Esophagus mucosa (tissue), 1 donor: Measurements from ENCODE around the gene PRR23E. TPM values are rescaled to one million over a fixed set of nuclear protein-coding genes. Genes with fewer than 3 reads are reported as not detected.
A peak's percentile ranks its signal among the peaks of the same experiment; 100 is the strongest.

Experiments
- ATAC-seq: fragments of 200-7000 bp; cut with Tn5 transposase; one replicate; pipeline ENCODE4 v1.9.1; 2020
- total RNA-seq: library from RNA; stranded (reverse); gene quantifications from one replicate; pipeline ENCODE4 v1.2.4, GENCODE V29; 2023
- donor health status: DM: yes; HTN: yes; CAD: no.

The PRR23E gene
- not detected for total RNA-seq

- ATAC-seq, result no peak
Measured at GRCh38 chr3:127192576-127193232, at the start of gene PRR23E. TSS of gene PRR23E (plus strand) at chr3:127193131. CDS start at chr3:127196686, 3,555 bp downstream.

DNA sequence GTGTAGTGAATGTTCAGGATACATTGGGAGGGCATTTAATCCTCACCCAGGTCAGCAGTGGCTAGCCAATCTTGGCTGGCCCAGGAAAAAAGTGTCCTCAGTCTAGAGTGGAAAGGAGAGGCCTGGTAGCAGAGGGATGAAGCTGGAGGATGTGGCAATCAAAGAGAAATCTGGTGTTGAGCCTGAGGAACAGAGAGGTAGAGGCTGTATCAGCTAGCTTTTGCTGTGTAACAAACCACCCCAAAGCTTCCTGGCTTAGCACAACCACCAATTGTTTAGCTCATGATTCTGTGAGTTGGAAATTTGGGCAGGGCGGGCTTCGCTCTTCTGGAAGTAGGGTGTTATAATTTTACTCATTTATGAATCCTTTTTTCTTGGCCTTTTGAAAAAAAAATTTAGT is 49.8 kb upstream of the PRR23E start:
- no peak for ATAC-seq

DNA sequence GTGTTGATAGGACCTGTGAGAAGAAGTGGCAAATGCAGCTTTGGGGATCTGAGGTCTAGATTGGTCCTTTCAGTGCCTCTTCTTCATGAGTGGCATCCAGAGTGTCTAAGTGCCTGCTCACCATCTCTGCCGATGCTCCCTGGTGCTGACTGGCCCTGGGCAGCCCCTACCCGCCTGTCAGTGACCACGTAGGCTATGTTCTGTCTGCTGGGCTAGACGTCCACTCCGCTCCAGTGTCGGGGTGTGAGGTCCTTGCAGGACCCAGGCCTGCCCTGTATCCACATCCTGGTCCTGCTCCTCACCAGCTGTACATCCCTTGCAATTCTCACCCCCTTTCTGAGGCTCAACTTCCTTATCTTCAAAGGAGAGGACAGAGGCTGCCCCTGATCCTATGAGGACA is 48.3 kb upstream of the PRR23E start:
- ATAC-seq, result no peak

DNA sequence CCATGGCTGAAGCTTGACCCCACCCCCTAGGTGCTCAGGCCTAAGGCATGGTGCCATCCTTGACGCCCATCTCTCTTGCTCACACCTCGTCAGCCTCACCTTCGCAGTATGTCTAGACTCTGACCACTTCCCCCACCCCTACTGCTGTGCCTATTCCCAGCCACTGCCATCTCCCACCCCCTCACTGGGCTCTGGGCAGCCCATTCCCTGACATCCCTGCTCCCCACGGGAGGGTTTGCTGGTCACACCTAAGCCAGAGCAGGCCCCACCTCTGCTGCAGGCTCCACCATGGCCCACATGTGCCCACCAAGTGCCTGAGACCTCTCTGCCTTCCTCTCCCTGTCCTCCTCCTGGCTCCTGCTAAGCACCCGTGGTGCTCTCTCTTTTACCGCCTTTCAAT is 47.7 kb upstream of the PRR23E start:
- no peak for ATAC-seq

DNA sequence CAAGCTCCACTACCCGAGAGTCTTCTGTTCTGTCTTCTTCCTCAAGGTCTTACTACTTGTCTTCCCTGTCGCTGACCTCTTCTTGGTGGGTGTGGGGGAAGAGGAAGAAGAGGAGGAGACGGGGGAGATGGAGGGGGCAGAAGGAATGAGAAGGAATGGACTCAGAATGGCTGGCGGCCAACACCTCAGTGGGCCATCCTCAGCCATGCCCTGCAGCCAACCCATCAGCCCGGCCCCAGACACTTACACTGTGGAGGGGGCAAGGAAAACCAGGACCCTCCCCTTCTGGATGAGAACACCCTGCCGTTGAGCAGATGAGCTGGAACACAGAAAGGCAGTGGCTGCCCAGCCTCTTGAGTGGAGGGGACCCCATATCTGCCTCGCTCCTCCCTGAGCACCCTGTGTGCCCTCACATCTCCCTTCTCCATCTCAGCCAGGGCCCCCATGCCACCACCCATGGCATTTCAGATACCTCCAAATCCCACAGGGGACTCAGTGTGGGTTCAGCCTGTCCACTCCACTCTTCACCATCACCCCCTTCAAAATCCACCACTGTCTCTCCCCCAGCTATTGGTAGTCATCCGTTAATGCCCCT is 45.5 kb upstream of the PRR23E start:
- no peak for ATAC-seq

- ATAC-seq, result no peak
Measured at GRCh38 chr3:127149621-127150310, 43.2 kb upstream of the PRR23E start.

GRCh38 chr3:127150513-127151250 is 42.2 kb upstream of the PRR23E start:
- peak; percentile 14 for ATAC-seq

- ATAC-seq, result no peak
Measured at GRCh38 chr3:127151251-127151564, 41.7 kb upstream of the PRR23E start.

GRCh38 chr3:127151992-127152650 is 40.8 kb upstream of the PRR23E start:
- ATAC-seq, result no peak

DNA sequence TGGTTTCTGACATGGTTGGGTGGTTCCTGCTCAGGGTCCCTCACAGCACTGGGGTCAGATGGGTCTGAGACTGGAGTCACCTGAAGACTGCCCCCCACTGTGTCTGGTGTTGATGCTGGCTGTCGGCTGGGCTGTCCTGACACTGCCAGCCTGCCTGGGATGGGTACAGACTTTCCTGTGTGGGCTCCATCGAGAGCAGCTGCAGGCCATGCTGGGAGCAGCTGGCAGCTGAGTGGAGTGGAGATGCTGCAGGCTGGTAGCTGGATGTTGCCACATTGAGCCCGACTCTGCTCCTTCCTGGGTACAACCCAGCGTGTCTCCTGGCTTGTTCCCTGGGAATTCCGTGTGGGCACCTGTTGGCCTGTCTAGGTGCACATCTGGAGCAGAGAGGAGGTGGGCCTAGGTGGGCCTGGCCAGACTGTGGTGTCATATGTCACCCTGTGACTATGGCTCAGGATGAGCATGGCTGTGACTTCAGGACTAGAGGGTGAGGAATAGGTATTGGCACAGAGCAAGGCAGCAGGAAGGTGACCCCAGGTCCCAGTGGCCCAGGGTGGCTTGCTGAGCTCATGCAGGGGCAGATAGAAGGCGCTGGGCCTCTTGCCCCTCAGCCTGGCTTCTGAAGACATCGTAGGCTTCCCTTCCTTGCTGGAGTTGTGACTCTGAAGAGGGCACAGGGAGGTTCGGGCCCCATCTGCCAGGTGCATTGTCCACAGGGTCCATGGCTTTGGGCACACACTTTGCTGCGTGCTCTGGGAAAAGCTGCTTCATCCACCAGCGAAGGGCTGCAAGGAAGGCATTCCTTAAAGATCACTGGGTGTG is 40.0 kb upstream of the PRR23E start:
- no peak for ATAC-seq

GRCh38 chr3:127153506-127153815 is 39.5 kb upstream of the PRR23E start:
- no peak for ATAC-seq

DNA sequence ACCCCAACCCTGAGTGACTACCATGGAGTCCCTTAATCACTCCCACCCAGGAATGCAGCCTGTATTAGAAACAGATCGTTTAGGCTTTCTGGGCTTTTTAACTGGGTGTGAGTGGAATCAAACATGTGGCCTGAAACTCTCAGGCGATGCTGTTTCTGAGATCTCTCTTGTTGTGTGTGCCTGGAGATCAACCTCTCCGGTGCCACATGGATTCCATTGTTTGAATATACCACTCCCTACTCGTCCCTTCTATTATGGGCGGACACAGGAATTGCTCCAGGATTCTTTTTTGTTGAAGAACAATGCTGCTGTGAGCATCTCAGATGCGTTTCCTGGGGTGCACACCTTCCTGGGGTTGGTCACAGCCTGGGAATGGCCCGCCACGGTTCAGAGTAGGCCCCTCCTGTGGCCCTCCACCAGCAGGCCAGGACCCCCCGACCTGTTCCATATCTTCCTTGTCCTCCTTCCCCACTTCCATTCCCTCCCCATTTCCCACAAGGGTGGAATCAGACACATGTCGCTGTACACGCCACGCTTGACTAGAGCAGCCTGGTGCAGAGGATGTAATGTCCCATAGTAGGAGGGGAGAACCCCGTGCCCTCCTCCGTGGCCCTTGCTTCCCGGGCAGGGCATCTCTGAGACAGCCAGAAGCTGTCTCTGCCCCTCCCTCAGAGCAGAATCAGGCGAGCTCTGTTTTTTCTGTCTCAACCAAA is 36.4 kb upstream of the PRR23E start:
- ATAC-seq, result no peak

DNA sequence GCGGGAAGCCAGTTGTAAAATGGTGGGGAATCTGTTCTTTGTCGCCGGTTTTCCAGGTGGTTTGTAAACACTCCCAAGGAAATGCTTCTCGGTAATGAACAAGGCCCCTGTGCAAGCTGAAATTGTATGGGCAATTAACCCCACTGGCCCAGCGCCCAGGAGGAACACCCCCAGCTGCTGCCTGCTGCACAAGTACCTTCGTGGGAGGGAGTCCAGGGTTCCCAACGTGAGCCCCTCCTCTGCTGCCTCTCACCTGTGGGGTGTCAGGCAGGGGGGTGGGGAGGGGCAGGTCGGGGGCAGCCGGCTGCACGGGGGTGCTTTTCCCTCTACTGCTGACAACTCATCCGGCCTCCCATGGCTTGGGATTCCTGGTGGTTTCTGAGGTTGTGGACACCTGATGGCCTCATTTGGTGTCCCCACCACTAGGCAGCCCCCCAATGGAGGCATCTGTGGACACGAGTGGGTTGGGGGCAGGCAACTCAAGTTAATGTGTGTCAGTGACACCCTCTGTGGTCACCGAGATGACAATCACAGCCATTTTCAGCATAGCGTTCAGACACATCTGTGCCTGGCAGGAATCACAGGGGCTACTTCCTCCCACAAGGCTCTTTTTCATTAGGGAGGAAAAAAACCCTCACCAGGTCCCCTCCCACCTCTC is 35.6 kb upstream of the PRR23E start:
- no peak for ATAC-seq

GRCh38 chr3:127158614-127159229 is 34.2 kb upstream of the PRR23E start:
- ATAC-seq, result peak; percentile 7

GRCh38 chr3:127159543-127159942 is 33.4 kb upstream of the PRR23E start:
- no peak for ATAC-seq

DNA sequence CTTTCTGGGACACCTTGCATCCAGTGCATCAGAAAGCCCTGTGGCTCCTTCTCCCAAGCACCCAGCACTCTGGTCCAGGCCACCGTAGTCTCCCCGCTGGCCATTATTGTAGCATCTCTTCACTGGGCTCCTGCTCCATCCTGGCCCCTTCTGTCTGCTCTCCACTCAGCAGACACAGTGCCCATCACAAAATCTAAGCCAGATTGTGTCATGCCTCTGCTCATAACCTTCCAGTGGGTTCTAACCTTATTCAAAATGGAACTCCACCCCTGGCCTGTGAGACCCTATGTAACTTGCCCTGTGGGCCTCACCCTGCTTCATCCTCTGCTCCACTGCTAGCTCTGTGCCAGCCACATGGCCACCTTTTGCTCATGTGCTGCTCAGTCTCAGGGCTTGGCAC is 31.7 kb upstream of the PRR23E start:
- no peak for ATAC-seq

- ATAC-seq, result no peak
Measured at GRCh38 chr3:127161973-127162579, 30.9 kb upstream of the PRR23E start.

DNA sequence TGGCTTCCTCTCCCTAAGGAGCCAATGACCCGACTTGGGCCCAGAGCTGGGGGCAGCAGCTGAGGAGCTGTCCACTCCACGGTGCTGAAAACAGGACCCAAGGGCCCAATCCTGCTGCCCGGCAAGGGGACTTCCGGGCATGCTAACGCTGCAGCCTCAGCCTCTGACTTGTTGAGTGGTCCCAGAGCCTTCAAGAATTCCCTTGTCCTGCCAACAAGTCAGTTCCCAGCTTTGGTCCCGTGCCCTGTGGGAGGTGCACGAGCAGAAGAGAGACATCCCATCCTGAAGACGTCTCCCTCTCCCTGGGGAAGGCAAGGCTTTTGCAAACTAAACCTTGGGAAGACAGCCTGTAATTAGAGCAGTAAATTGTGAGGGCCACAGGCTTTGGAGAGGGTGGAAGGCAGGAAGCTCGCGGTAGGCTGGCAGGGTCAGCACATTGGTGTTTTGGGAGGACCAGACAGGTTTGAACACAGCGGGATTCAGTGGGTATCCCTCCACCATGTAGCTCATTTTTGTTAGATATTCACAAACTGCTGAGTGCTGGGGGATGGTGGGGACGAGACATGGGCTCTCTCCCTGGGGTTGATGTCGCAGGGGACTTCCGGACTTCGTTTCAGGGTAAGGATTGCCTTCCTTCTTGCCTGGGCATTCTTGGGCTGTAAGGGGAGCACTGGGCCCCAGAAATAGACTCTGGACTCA is 29.8 kb upstream of the PRR23E start:
- no peak for ATAC-seq

DNA sequence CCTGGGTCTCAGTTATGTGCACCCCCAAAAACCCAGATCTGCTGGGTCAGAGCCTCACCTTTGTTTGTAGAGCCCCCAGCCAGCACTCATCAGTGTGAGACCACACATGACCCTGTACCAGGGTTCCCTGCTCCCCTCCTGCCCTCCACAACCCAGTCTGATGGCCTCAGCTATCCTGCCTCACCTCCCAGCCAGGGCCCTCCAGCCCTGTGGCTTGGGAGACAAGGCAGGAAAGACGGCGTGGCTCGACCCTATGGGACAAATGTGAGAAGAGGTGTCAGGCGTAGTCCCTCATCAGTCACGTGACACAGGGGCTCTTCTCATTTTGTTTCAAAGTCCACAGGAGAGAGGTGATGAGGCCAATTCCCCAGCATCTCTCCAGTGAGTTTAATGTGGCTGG is 28.3 kb upstream of the PRR23E start:
- ATAC-seq, result no peak
